Activated CD4-positive, alpha-beta T cell treated with anti-CD3 and anti-CD28 coated beads, Interleukin-2, Interleukin-6, amounts not matched to agents 100 ng/mL and 50 ng/mL, durations not matched to agents 16 hours and 8 hours (primary cell): Measurements from ENCODE around the gene BTC.
"Not testable (repeated sequence)": the region's sequence is repeated elsewhere in the genome, so short reads cannot be mapped to it uniquely, and the experiment has no call there.

Source experiments
- DNase-seq: peaks from one replicate; pipeline ENCODE4 v3.0.0-alpha.2; 2020

Gene BTC

DNA sequence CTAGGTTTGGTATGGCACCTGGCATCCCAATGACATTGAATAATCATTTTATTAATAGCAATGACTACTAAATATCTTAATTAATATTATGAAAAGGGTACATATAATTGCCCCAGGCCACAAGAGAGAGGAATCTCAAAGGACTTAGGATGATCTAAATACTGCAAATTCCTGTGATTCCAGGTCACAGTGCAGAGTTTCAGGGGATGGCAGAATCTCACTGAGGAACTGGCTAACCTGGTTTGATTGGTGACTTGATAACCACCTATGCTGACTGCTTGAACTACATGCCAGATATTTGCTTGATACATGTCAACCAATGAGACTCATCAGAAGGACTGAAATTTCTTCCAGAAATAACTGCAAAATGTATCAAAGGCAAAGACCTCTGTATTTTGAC is 37.2 kb downstream of the BTC start:
- no peak for DNase-seq

DNA sequence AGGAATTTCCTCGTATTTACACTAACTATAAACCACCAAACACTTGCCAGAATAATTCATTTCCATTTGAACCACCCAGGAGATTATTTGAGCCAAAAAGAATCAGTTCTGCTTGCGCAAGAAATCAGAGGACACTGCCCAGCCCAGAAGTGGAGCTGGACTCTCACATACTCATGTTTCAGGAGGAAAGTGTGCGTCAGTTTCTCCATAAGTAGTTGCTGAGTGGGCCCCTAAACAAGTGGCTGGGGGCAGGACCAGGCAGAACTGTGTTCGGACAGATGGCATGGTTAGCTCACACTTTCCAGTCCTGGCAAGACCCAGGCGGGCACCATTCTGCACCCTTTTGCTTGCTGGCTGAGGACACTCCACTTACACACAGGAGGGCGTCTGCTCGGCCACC is 38.8 kb downstream of the BTC start:
- no peak for DNase-seq

DNA sequence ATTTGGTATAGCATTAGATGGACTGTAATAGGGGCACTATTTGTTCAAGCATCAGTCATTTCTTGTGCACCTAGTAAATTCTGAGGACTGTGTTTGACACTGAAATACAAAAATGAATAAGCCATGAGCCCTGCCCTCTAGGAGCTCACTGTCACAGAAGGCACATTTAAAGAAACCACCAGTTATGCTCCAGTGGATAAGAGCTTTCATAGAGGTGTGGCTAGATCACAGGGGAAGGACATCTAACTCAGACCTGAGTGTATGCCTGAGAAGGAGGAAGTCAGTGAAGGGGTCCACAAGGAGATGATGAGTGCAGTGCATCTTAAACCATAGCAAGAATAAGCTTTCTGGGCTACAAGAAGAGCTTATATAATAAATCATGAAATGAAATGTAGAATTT is 40.1 kb downstream of the BTC start:
- DNase-seq: no peak

DNA sequence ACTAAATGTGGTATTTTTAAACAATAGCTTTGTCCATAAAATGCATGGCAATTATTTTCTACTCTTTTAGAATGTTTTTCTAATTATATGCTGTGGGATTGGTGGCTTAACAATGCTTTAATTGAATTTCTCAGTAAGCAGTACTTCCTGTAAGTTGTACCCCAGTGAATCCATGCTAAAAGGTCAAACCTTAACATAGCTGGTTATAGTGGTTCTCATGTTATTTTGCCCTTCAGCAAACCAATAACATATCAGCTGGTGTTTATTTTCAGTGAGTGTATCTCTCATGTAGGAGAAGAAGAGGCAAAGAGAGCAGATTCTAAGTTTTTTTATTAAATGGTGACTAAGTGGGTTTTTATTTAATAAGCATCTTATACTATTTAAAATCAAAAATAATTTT is 41.5 kb downstream of the BTC start:
- DNase-seq: no peak

DNA sequence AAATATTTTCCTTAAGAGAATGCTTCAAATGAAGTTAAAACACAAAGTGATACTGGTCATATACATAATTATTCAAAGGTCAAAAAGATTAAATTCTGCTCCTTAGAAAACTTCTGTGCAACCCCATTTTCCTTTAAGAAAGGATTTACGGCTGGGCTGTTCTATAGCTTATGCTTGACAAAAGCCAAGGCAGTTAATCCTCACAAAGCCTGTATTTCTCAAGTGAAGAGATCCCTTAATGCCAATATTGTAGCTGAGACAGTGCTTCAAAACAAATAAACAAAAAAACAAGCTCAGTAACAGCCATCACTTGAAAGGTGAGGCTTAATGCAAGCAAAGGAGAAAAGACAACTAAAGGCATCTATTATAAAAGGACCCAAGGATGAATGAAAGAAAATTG is 42.5 kb downstream of the BTC start:
- no peak for DNase-seq

DNA sequence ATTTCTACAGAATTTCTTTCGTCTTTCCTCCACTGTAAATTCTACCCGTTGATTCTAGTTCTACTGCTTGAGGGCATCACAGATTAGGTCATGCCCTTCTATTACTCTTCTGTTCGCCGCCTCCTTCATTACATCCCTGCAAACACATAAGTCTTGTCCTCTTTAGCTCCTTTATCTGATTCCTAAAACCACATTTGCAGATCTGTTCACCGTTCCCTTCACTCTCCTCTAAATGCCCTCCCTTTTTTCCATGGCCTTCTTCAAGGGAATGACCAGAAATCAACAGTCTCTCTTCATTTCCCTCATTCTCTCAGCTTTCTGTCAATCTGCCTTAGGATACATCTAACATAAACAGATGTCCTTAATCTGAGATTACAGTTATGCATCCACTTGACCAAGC is 43.1 kb downstream of the BTC start:
- no peak for DNase-seq

DNA sequence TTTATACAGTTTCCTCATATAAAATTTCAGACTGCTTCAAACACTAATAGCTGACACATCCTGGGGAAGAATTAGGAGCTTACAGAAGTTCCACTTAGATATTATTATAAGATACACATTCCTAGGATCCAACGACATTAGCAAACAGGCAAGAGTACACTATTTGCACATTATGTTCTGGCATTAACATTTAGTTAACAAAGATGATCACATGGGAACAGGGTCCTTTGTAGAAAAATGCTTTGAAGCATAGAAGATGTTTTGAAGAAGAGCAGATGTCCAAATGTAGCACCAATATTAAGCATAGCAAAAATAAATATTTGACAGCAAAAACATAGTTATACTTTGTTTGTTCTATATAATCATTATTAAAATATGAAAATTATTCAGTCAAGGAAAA is 52.1 kb downstream of the BTC start:
- no peak for DNase-seq

DNA sequence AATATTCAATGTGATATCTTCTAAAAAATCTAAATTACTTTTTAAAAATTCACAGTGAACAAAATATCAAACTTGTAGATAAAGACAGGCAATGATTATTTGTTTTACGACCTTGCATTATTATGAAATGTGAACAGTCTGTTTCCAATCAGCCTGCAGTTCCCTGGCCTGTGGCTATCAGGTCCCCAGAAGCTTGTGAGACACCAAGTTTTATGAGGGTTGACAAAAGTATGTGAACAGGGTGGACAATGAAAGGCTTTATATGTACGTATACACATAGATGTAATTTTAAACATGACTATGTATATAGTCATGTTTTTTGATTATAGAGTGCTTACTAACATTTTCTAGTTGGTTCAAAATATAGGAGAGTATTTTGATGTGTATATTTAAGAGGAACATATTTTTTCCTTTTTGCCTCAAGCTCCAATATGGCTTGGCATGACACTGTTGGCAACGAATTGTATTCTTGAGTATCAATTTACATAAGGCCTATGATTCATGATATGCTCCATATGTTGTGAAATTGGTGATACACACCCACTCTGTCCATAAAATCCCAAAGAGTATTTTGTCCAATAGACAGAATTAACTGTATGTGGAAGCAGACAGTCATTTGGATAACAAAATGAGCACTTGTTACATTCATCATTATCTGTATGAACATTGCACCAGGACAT is 55.7 kb downstream of the BTC start:
- DNase-seq: no peak

DNA sequence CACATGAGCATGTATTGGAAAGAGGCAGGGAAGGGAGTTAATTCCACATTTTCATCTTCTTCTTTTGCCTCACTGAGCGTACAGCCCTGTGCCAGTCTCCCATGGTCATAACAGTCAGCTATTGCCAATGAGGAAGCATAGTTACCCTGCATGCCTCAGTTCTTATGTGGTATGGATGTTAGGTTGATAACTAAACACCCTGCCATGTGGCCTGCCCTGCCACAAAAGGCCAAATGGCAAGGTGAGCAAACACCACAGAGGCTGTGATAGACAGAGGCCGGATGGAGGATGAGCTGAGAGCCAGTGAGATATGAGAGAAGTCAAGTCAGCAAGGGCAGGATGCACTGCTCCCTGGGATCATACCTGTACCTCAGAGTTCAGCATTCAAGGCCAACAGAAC is 59.3 kb downstream of the BTC start:
- DNase-seq: no peak

DNA sequence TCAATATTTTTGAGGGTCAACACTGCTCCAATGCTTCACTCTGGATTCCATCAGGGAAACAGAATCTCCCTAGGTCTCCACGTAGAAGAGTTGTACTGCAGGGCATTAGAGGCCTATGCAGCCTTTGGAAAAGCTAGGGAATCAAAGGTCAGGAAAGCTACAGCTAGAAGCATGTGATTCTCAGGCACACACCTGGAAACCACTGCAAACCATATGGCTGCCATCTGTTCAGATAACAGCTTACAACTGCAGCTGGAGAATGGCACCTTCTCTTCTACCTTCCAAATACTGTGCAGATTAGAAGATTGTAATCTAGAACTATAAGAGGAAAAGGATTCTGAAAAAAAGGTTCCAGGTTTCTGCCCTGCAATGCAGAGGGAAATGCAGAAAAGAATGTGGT is 60.6 kb downstream of the BTC start:
- no peak for DNase-seq

DNA sequence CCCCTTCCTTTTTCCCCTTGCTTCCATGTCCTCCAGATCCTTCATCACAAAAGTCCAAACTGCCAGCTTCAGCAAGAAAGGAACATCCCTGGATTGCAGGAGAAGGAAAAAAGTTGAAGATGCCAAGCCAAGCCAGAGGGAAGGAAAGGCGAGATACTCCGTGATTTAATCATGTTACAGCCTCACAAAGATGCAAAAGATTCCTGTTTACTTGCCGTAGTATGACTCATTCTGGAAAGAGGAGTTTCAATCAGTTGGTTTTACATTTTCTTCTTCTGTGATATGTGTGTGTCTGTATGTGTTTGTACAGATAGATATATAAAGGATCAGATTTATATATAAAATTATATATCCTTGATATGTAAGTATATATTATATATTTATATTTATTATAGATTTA is 69.3 kb downstream of the BTC start:
- DNase-seq: no peak

DNA sequence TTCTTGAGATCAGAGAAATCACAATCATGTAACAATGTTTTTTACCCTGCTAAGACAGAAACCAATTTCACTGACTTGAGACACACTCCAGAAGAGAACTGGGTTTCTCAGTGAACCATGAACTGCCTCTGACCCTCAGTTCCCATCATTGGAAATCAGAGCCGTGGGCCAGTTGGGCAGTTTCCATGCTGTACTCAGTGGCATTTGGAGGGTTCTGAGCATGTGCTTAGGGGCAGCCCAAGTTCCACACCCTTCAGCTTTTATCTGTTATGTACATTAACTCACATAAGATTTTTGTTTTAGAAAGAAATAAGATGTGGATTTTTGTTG is 77.9 kb downstream of the BTC start:
- no peak for DNase-seq

DNA sequence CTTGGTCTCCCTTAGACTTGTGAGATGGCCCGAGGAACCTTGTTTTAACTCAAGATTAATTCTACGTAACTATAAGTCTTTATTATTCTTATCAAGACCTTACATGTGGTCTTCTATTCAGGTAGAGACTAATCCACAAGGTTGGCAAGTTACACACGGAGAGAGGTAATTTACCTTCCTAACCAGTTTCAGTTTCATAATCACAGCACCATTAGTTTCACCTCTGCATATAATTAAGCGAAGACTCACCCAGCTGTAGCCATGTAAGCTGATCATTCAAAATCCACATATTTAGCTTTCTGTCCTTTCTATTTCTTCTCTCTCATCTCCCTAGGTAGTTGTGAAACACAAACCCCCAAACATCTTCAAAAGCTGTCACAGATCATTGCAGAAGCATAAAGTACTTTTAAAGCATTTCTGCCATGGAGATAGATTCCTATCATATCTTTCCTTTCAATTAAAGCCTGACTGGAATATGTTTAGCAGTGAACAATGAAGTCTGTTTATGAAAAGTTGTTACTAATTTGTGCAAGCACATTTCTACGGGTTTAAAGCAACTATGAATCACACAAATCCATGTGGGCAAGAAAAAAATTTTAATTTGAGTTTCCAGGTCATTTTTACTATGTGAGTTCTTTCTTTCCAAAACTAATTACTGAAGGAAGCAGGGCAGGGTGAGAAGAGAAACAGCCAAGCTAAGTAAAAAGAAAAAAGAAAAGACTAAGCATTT is 78.5 kb downstream of the BTC start:
- no peak for DNase-seq

DNA sequence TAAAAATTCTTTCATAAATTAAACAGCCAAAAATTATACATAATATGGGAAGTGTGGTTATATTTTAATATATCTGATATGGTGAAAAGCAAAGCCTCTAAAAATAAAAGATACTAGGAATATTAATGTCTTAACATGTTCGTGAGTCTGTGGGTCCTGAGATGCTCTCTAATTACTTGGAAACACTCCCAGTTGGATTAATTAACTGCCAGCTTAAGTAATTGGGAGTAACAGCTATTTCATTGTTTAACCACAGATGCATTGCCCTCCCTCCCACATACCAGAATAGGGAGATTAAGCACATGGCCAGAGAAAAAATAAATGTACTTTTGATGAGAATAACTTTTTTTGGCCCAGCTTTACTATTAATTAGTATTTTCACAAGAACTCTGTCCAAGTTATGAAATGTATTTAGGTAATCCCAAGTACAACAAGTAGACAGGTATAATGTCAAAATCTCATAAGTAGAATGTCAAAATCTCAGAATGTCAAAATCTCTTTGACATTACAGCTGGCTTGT is 79.7 kb downstream of the BTC start:
- DNase-seq: no peak

DNA sequence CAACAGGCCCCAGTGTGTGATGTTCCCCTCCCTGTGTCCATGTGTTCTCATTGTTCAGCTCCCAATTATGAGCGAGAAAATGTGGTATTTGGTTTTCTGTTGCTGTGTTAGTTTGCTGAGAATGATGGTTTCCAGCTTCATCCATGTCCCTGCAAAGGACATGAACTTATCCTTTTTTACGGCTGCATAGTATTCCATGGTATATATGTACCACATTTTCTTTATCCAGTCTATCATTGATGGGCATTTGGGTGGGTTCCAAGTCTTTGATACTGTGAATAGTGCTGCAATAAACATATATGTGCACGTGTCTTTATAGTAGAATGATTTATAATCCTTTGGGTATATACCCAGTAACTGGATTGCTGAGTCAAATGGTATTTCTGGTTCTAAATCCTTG is 86.2 kb downstream of the BTC start:
- not testable (repeated sequence) for DNase-seq
